ENCODE data around the gene GET4.

The GET4 gene

DNA sequence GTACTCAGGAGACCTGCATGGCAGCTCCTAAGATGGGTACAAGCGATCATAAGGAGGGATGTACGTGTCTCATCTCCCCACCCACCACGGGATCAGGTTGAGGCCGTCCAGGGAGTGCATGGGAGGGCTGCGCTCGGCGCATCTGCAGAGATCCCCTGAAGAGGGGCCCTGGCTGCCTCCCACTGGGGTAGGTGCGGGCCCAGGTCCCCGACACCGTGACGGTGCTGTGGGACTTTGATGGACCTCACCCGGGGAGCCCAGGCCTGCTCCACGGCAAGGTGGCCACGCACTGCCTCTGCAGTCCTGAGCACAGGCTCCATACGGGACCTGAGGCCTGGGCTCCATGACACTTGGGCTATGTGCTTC lies 12.7 kb downstream of the GET4 start:
- TF ChIP-seq CTCF (IDR thresholded peaks at IDR 0.05; ENCODE audit: low read depth, low read length) = no peak
- DNase-seq (ENCODE audit: extremely low read depth, low read depth) = no peak

GRCh38 chr7:889391-889790 lies 13.0 kb downstream of the GET4 start:
- no peak for DNase-seq (ENCODE audit: extremely low read depth, low read depth)
- TF ChIP-seq CTCF (IDR thresholded peaks at IDR 0.05; ENCODE audit: low read depth, low read length) = no peak

- TF ChIP-seq CTCF (IDR thresholded peaks at IDR 0.05; ENCODE audit: low read depth, low read length) = no peak
- no peak for DNase-seq (ENCODE audit: extremely low read depth, low read depth)
Measured at GRCh38 chr7:890868-891267, 14.5 kb downstream of the GET4 start.

GRCh38 chr7:891291-891690 lies 14.9 kb downstream of the GET4 start:
- no peak for TF ChIP-seq CTCF (IDR thresholded peaks at IDR 0.05; ENCODE audit: low read depth, low read length)
- DNase-seq (ENCODE audit: extremely low read depth, low read depth) = no peak

- no peak for DNase-seq (ENCODE audit: extremely low read depth, low read depth)
- no peak for TF ChIP-seq CTCF (IDR thresholded peaks at IDR 0.05; ENCODE audit: low read depth, low read length)
Measured at GRCh38 chr7:891805-892204, 15.5 kb downstream of the GET4 start.

GRCh38 chr7:892648-893593 lies 16.6 kb downstream of the GET4 start:
- no peak for TF ChIP-seq CTCF (IDR thresholded peaks at IDR 0.05; ENCODE audit: low read depth, low read length)
- no peak for DNase-seq (ENCODE audit: extremely low read depth, low read depth)

DNA sequence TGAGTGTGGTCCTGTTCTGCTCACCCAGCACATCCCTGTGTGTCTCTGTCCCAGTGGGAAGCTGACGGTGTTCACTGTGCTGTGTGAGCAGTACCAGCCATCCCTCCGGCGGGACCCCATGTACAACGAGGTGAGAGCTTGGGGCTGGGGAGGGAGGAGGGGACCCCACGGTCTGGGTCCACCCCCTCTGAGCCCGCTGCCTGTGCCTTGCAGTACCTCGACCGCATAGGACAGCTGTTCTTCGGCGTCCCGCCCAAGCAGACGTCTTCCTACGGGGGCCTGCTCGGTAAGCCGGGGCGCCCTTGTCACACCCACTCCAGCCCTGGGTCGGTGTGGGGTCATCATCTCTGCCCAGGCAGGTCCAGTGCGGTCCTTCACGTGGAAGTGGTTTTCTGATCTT lies 17.3 kb downstream of the GET4 start:
- no peak for TF ChIP-seq CTCF (IDR thresholded peaks at IDR 0.05; ENCODE audit: low read depth, low read length)
- no peak for DNase-seq (ENCODE audit: extremely low read depth, low read depth)

All from AG09319 (cell line).